GM12878 (cell line): ENCODE data around the gene SRSF1. TPM values are rescaled to one million over a fixed set of nuclear protein-coding genes. Genes with fewer than 3 reads are reported as not detected.
A peak's percentile ranks its signal among the peaks of the same experiment; 100 is the strongest.

Experiments used
- ATAC-seq: fragments of 200-7000 bp; cut with Tn5 transposase; 3 replicates; pipeline ENCODE4 v1.9.1; 2020; ENCODE audit warnings: mild to moderate bottlenecking, moderate library complexity
- BruUV-seq: library from RNA; stranded (reverse); fragments of 400-500 nt; replicated peaks from 2 replicates; lab custom pipeline; 2021; lab: Mats Ljungman, UMichigan
- CTCF ChIA-PET: fragments of 300-600 bp; sonication (Branson Sonifier 250); formaldehyde crosslinking; extraction: SDS; loops from one replicate; lab custom pipeline; 2021; ENCODE audit warnings: inconsistent platforms; lab: Yijun Ruan, JAX
- POLR2A ChIA-PET: fragments of 350-600 bp; formaldehyde crosslinking; extraction: SDS; loops from one replicate; lab custom pipeline; 2021; ENCODE audit warnings: inconsistent platforms; lab: Charles Lee
- RAD21 ChIA-PET: fragments of 300-600 bp; sonication (Branson Sonifier 250); formaldehyde crosslinking; loops from one replicate; lab custom pipeline; 2023; ENCODE audit warnings: antibody characterized with exemption; ENCODE audit not compliant: unreplicated experiment; lab: Charles Lee
- SMC1A ChIA-PET: fragments of 300-600 bp; sonication (Branson Sonifier 250); formaldehyde crosslinking; loops from one replicate; lab custom pipeline; 2023; ENCODE audit not compliant: unreplicated experiment, uncharacterized antibody; lab: Charles Lee
- DNase-seq: peaks from one replicate; pipeline ENCODE4 v3.0.0-alpha.2; 2011; ENCODE audit warnings: low read depth, low spot score
- FAIRE-seq: peaks from 3 replicates; lab custom pipeline; 2011; peaks lifted over from hg19 to GRCh38; lab: Jason Lieb, UNC
- H2AFZ ChIP-seq: 2 replicates; pipeline ENCODE4 v1.6.0; 2011; ENCODE audit warnings: low read depth, low read length, control low read depth; ENCODE audit not compliant: control insufficient read depth
- H3K27ac ChIP-seq: 2 replicates; pipeline ENCODE4 v1.5.1; 2011; ENCODE audit warnings: control low read depth; ENCODE audit not compliant: control insufficient read depth, insufficient read depth
- H3K27me3 ChIP-seq, 2 experiments: replicated peaks in 1 of 2; 2 replicates each; pipeline versions ENCODE4 v1.6.0 to v1.6.1; 2011; ENCODE audit warnings: low read length in 1 of 2; ENCODE audit not compliant: control insufficient read depth in 2 of 2, insufficient read depth in 2 of 2
- H3K36me3 ChIP-seq, 2 experiments: 2 replicates each; pipeline ENCODE4 v1.5.1; 2011; ENCODE audit warnings: low read length in 1 of 2; ENCODE audit not compliant: control insufficient read depth in 2 of 2, insufficient read depth in 2 of 2
- H3K4me1 ChIP-seq: 2 replicates; pipeline ENCODE4 v1.6.1; 2011; ENCODE audit warnings: mild to moderate bottlenecking, low read length, moderate library complexity, mixed read lengths; ENCODE audit not compliant: control insufficient read depth, insufficient read depth
- H3K4me2 ChIP-seq: 2 replicates; pipeline ENCODE4 v1.6.0; 2011; ENCODE audit warnings: control low read depth; ENCODE audit not compliant: control insufficient read depth, insufficient read depth
- H3K4me3 ChIP-seq: fragments of 200-600 bp; sonication (generic); 2 replicates; pipeline ENCODE4 v1.5.1; 2016
- H3K79me2 ChIP-seq: 2 replicates; pipeline ENCODE4 v1.6.0; 2011; ENCODE audit warnings: low read length; ENCODE audit not compliant: control insufficient read depth, insufficient read depth
- H3K9ac ChIP-seq: 2 replicates; pipeline ENCODE4 v1.8.0; 2011; ENCODE audit warnings: low read length, control low read depth, mixed read lengths; ENCODE audit not compliant: control insufficient read depth, insufficient read depth
- H3K9me3 ChIP-seq: replicated peaks from 3 replicates; pipeline ENCODE4 v1.5.1; 2011; ENCODE audit warnings: mild to moderate bottlenecking, low read length; ENCODE audit not compliant: control insufficient read depth, insufficient read depth
- H4K20me1 ChIP-seq: 2 replicates; pipeline ENCODE4 v1.6.0; 2011; ENCODE audit not compliant: control insufficient read depth, insufficient read depth
- CTCF ChIP-seq, 3 experiments: IDR thresholded peaks in 2 of 3; conservative IDR thresholded peaks in 1 of 3; 2 replicates each; pipeline ENCODE4 v1.5.1; 2011; ENCODE audit warnings: low read depth in 3 of 3, low read length in 3 of 3, mild to moderate bottlenecking in 3 of 3, control low read depth in 2 of 3, moderate library complexity in 2 of 3, inconsistent platforms in 1 of 3, mixed read lengths in 1 of 3; ENCODE audit not compliant: control insufficient read depth in 2 of 3, insufficient read depth in 1 of 3; ENCODE audit errors: extremely low read depth in 1 of 3
- MLLT1 ChIP-seq: fragments of 450-650 bp; IDR thresholded peaks from 2 replicates; pipeline ENCODE4 v1.6.1; 2016; ENCODE audit warnings: mild to moderate bottlenecking
- NFYA ChIP-seq: IDR thresholded peaks from 2 replicates; pipeline ENCODE4 v1.6.1; 2011; ENCODE audit warnings: low read depth, mild to moderate bottlenecking, low read length, improper control_type of control experiment, borderline replicate concordance
- NKRF ChIP-seq: fragments of 450-650 bp; conservative IDR thresholded peaks from 2 replicates; pipeline ENCODE4 v1.6.1; 2017; ENCODE audit warnings: mild to moderate bottlenecking, moderate library complexity
- POLR2AphosphoS2 ChIP-seq: IDR thresholded peaks from 2 replicates; pipeline ENCODE4 v1.6.1; 2011; ENCODE audit warnings: low read depth, mild to moderate bottlenecking, low read length, improper control_type of control experiment, moderate library complexity
- SIN3A ChIP-seq: IDR thresholded peaks from 2 replicates; pipeline ENCODE4 v1.6.1; 2012; ENCODE audit warnings: low read depth, low read length, improper control_type of control experiment
- SKIL ChIP-seq: fragments of 450-650 bp; IDR thresholded peaks from 2 replicates; pipeline ENCODE4 v1.6.1; 2017; ENCODE audit warnings: mild to moderate bottlenecking, low read depth, inconsistent platforms; ENCODE audit not compliant: poor library complexity, severe bottlenecking
- ZBTB33 ChIP-seq: fragments of 450-650 bp; IDR thresholded peaks from 2 replicates; pipeline ENCODE4 v1.6.1; 2017; ENCODE audit warnings: mild to moderate bottlenecking
- ZSCAN29 ChIP-seq: fragments of 450-650 bp; IDR thresholded peaks from 2 replicates; pipeline ENCODE4 v1.6.1; 2017; ENCODE audit warnings: mild to moderate bottlenecking, moderate library complexity
- WGBS: methylation state at CpG from one replicate; pipeline ENCODE4 v1.1.6; 2016; ENCODE audit warnings: low lambda C conversion rate; ENCODE audit not compliant: insufficient replicate concordance, insufficient coverage; ENCODE audit errors: missing lambda C conversion rate; 5-methylcytosine and 5-hydroxymethylcytosine counted together
- in situ Hi-C: fragments of 300-500 bp; cut with MboI; formaldehyde crosslinking; loops from 9 replicates; pipeline ENCODE4 v1.14.3; 2018; ENCODE audit warnings: mixed read lengths
- intact Hi-C: fragments of 100-400 bp; cut with micrococcal nuclease; formaldehyde crosslinking; loops from one replicate; pipeline ENCODE4 v1.14.2; 2022; ENCODE audit not compliant: unreplicated experiment
- polyA plus RNA-seq, 11 experiments: library from polyadenylated mRNA; depleted of rRNA in 4 of 11; unstranded in 6 of 11; stranded (reverse) in 5 of 11; fragments of >200 nt; fragmentation: Nextera tagmentation in 4 of 11; fragmentation: Illumina TruSeq in 1 of 11; extraction: Ambion mirVana in 4 of 11; extraction: Trizol in 1 of 11; gene quantifications; 1 replicate in 1 of 11; 2 replicates in 10 of 11; pipeline versions ENCODE4 v1.2.1 to v1.2.3, GENCODE V29; 2011 to 2016; ENCODE audit warnings: inconsistent platforms in 2 of 11, missing spikeins in 2 of 11, low read depth in 1 of 11
- total RNA-seq, 4 experiments: library from RNA; depleted of rRNA in 3 of 4; stranded (reverse); fragments of >200 nt in 3 of 4; fragmentation: Illumina TruSeq in 1 of 4; extraction: Trizol in 1 of 4; gene quantifications; 2 replicates each; pipeline versions ENCODE4 v1.2.1 to v1.2.3, GENCODE V29; 2013 to 2021

SRSF1 gene
- total and polyA plus RNA-seq, 10 of the 15 experiments (the other 5 are each of a cell fraction or from before 2014, with no cell fraction given), result 101 to 474 (median 404) TPM

GRCh38 chr17:58007781-58008706 lies 998 bp upstream of the SRSF1 start:
- H3K27me3 ChIP-seq, result no peaks in the 10 kb centered on the region
- peak overlapping the region; percentile 77 for H3K4me2 ChIP-seq
- H3K4me1 ChIP-seq, result peaks cover 8% of the 10 kb centered on the region; the same call in 1 of the 2 replicates
- ChIA-PET POLR2A (interaction anchor here (0.6 to 2.9 kb wide), 18 partner anchors 10 to 353 kb away, joined by 3 to 21 read pairs (median 3); partner anchors contain the start of genes DYNLL2 and MRPS23), CTCF (interaction anchor here (1.0 to 19.6 kb wide), 12 partner anchors 9 to 387 kb away, joined by 3 to 708 read pairs (median 4); partner anchors contain the start of gene MRPS23), RAD21 (interaction anchor here (0.6 to 3.2 kb wide), 15 partner anchors 10 to 158 kb away, joined by 3 to 22 read pairs (median 6); partner anchors contain the start of genes DYNLL2, MRPS23 and VEZF1), SMC1A (interaction anchor here (0.8 to 3.1 kb wide), 13 partner anchors 9 to 307 kb away, joined by 3 to 13 read pairs (median 4); partner anchors contain the start of gene MRPS23)
- 34% methylated on average over 47 of the region's 47 CpGs for WGBS
- intact Hi-C loops, result loop anchor here (2.0 kb wide), 2 partner anchors 75 to 105 kb away; partner anchors contain the start of gene DYNLL2
- H3K9me3 ChIP-seq, result no peaks in the 10 kb centered on the region
- H3K36me3 ChIP-seq, result peaks cover 1 to 21% of the 10 kb centered on the region in 2 experiments; a peak in 3 of 4 replicates
- ATAC-seq (peak; percentile 37), DNase-seq (no peak), FAIRE-seq (no peak)
- H3K27ac ChIP-seq, result peak overlapping the region; percentile 96
- peaks cover 2% of the 10 kb centered on the region; the same call in 1 of the 2 replicates for H4K20me1 ChIP-seq
- BruUV-seq, result TSS peak; percentile 95
- peaks cover 45% of the 10 kb centered on the region for H3K79me2 ChIP-seq
- in situ Hi-C loops, result no loop called here
- peak overlapping the region; percentile 93 for H2AFZ ChIP-seq
- H3K9ac ChIP-seq, result peak overlapping the region; percentile 95
- peak overlapping the region; percentile 98 for H3K4me3 ChIP-seq
- TF ChIP-seq SKIL (peak; percentile 11), MLLT1 (peak; percentile 90), POLR2AphosphoS2 (no peak), NFYA (no peak), NKRF (peak; percentile 21; the same call in 1 of the 2 replicates), CTCF (IDR thresholded peaks at IDR 0.05 in 2 of 3, conservative IDR thresholded peaks at IDR 0.05 in 1 of 3; ENCODE audit: control insufficient read depth in 2 of 3, extremely low read depth in 1 of 3, insufficient read depth in 1 of 3, low read depth in 3 of 3, low read length in 3 of 3) (no peak), SIN3A (0 out of 2 replicates have a peak, but pooled peaks have one; percentile 65), ZSCAN29 (peak; percentile 70; the same call in 1 of the 2 replicates), ZBTB33 (peak; percentile 94)
